GM20000 (cell line): ENCODE results near the gene ARL3.

Experiments
- DNase-seq: peaks from one replicate; pipeline ENCODE4 v3.0.0; 2012; ENCODE audit warnings: low spot score
- TF ChIP-seq, protein P1 (sequence below): IDR thresholded peaks from 2 replicates; pipeline ENCODE4 v1.5.1; 2012; ENCODE audit warnings: mild to moderate bottlenecking, control low read depth; ENCODE audit errors: extremely low read depth, missing control alignments

The ARL3 gene

DNA sequence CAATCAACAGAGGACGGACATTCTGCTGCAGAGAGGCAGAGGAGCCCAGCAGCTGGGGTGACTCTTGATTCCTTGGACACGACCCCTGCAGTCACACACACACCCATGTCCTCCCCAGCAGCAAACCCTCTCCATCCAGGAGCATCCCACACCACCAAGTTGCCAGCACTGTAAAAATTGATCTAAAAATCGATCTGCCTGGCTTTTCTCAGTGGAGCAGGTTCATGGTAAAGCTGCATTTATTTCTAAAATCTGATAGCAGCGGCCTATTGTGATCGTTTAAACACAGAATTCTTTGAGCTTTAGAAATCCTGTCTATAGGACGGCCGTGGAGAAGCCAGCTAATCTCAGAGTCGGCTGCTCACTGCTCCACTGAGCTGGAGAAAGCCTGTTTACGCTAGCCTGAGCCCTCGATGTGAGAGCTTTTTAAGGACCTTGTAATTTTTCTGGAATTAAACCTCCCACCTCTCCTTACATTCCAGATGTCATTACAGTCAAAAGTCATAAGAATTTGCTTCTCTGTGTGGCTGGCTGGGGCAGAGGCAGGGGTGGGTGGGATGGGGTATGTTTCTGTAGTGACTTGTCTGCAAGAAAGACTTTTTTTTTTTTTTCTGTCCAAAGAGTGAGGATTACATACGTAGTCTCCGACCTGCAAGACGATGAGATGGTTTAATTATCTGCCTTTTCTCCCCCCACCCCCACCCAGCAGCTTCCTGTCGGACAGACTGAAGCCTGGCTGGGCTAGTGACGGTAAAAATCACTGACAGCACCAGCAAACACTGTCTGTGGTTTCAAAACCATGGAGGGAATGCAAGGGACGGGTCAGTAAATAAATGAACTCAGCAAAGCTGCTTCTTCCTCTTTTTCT, 38.3 kb downstream of the ARL3 start:
- TF ChIP-seq, protein P1, sequence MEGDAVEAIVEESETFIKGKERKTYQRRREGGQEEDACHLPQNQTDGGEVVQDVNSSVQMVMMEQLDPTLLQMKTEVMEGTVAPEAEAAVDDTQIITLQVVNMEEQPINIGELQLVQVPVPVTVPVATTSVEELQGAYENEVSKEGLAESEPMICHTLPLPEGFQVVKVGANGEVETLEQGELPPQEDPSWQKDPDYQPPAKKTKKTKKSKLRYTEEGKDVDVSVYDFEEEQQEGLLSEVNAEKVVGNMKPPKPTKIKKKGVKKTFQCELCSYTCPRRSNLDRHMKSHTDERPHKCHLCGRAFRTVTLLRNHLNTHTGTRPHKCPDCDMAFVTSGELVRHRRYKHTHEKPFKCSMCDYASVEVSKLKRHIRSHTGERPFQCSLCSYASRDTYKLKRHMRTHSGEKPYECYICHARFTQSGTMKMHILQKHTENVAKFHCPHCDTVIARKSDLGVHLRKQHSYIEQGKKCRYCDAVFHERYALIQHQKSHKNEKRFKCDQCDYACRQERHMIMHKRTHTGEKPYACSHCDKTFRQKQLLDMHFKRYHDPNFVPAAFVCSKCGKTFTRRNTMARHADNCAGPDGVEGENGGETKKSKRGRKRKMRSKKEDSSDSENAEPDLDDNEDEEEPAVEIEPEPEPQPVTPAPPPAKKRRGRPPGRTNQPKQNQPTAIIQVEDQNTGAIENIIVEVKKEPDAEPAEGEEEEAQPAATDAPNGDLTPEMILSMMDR: no peak
- DNase-seq: peak; percentile 7

DNA sequence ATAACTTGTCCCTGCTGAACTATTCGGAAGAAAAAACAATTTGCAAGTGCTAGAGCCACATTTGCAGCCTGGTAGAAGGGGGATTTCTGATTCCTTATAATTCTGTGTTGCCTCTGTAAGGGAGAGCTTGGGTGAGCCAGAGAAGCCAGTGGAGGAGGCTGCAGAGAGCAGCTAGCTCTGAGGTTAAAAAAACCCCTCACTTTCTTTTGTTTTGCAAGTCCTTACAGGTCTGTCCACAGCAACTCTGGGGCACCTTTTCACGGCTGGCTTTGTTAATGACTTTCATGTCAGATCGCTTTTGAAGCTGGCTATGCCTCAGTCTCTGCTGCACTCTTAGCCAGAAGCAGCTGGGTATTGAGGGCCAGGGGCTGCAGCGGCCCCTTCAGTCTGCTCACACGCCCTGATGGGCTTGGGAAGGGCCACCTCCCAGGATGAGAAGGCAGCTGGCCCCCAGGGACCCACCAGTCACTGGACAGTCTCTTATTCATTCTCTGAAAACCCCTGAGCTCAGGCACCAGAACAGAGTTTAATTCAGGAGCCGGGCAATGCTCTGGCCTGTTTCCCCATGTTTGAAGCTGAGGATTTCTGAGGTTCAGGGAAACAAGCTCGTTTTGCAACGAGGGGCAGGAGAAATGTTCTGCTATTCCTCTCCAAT, 39.1 kb downstream of the ARL3 start:
- TF ChIP-seq, protein P1: no peak
- no peak for DNase-seq

DNA sequence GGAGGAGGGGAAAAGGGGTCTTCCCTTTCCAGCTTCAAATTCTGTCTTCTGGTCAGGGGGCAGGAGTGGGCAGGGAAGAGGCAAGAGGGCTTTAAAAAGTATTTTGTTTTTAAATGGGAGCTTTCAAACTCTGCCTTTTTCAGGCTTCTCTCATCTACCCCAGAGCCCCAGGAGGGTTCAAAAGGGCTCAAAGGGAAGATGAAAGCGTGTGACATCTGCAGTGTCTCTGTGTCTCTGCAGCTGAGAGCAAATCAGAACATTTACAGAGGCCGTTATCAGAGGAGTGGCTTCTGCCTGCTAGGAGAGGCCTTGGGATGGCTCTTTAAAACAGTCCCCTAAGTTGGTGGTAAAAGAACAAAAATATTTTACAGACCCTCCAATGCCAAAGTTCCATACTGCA, 39.6 kb downstream of the ARL3 start:
- TF ChIP-seq, protein P1: no peak
- no peak for DNase-seq

DNA sequence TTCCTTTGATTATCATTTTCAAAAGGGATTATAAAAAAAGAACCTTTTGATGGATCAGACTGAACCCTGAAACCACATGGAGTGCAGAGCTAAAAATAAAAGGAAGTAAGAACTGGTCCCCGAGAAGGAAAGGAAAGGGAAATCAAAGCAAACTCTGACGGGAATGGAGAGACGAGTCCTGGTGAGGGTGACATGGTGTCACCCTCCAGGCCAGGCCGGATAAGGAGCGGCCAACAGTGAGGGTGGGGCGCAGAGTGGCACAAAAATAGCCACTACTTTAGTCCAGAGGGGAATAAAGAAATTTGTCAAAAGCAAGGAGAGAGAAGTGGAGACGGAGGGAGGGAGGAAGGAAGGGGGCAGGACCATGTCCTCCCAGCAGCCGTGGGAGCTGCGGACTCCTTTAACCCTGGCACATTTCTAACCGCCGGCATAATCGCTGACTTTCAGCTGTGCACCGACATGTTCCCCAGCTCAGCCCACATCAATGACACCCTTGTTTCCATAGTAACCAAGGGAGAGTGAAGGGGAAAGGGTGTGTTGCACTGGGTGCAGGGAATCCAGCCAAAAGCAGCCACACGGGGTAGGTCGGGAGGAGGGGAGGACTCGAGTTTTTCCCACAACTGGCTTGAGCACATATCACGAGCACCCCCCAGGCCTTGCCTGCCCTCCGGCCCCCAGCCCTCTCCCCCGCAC, 40.2 kb downstream of the ARL3 start:
- peak; percentile 75 for DNase-seq
- TF ChIP-seq, protein P1: no peak

DNA sequence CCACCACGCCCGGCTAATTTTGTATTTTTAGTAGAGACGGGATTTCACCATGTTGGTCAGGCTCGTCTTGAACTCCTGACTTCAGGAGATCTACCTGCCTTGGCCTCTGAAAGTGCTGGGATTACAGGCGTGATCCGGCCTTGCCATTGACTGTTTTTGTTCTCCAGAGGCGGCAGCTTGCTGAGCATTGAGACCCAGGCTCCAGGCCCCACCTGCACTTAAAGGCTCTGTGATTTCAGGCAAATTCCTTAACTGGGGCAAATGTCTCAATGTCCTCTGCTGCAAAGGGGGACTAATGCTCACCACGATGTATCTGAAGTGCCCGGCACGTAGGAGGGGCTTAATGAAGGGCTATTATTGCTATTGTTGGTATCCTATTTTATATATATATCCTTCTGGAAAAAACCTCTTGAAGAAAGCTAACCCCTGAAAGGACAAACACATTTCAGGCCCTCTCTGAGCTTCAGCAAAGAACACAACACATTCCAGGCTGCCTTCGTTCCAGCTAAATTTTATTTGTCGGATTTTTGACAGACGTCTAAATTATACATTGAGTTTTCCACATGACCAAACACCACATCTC, 40.9 kb downstream of the ARL3 start:
- TF ChIP-seq, protein P1: no peak
- no peak for DNase-seq

DNA sequence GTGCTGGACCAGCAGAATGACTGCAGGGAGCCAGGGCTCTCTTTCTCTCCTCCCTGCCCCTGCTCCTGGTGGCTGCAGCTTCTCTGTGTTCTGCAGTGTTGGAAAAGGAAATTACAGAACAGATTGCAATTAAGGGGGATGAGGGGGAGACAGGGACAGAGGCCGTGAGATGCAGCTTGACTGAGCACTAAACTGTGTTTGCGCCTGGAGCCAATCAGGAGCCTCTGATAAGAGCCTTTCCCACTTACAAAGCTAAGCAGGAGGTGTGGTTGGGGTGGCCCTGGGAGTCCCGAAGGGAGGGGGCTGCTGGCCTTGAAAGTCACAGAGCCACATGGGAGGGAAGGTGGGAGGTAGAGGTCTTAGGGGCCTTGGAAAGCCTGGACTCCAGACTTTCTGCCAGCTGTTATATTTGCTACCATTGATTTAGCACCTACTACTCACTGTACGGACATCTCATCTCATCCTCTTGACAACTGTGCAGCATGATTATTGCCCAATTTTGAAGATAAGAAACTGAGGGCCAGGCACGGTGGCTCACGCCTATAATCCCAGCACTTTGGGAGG, 43.2 kb downstream of the ARL3 start:
- TF ChIP-seq, protein P1: no peak
- DNase-seq: no peak
